Endothelial cell of umbilical vein (primary cell): ENCODE results near the gene SFR1. TPM values are rescaled to one million over a fixed set of nuclear protein-coding genes. Genes with fewer than 3 reads are reported as not detected.

Experiments
- BruUV-seq: library from RNA; stranded (reverse); fragments of 400-500 nt; replicated peaks from 2 replicates; lab custom pipeline; 2021; lab: Mats Ljungman, UMichigan
- CTCF ChIA-PET: fragments of 300-600, 350-600 bp; sonication (Branson Sonifier 250); formaldehyde crosslinking; loops from one replicate; lab custom pipeline; 2021; ENCODE audit warnings: antibody characterized with exemption, inconsistent platforms; lab: Charles Lee
- POLR2A ChIA-PET: fragments of 300-600, 350-600 bp; sonication (Branson Sonifier 250); formaldehyde crosslinking; loops from one replicate; lab custom pipeline; 2021; ENCODE audit warnings: antibody characterized with exemption, inconsistent platforms; lab: Charles Lee
- DNase-seq: peaks from one replicate; pipeline ENCODE4 v3.0.0-alpha.2; 2011; ENCODE audit warnings: low read depth, low spot score
- FAIRE-seq: peaks from 2 replicates; lab custom pipeline; 2011; peaks lifted over from hg19 to GRCh38; lab: Jason Lieb, UNC
- H2AFZ ChIP-seq: 2 replicates; pipeline ENCODE4 v1.6.0; 2012; ENCODE audit warnings: low read depth, low read length, control low read depth, inconsistent platforms
- H3K27ac ChIP-seq: 2 replicates; pipeline ENCODE4 v1.5.1; 2011; ENCODE audit warnings: low read depth, mild to moderate bottlenecking, control low read depth, low read length, moderate library complexity; ENCODE audit not compliant: insufficient read depth
- H3K27me3 ChIP-seq, 2 experiments: 2 replicates each; pipeline versions ENCODE4 v1.6.0 to v1.6.1; 2011; ENCODE audit warnings: low read length in 2 of 2, mixed read lengths in 1 of 2; ENCODE audit not compliant: control insufficient read depth in 2 of 2, insufficient read depth in 2 of 2
- H3K36me3 ChIP-seq, 2 experiments: 2 replicates in 1 of 2; 3 replicates in 1 of 2; pipeline ENCODE4 v1.5.1; 2011; ENCODE audit warnings: low read length in 2 of 2, mild to moderate bottlenecking in 1 of 2, moderate library complexity in 1 of 2; ENCODE audit not compliant: control insufficient read depth in 2 of 2, insufficient read depth in 2 of 2; ENCODE audit errors: extremely low read depth in 1 of 2
- H3K4me1 ChIP-seq: 3 replicates; pipeline ENCODE4 v1.5.1; 2011; ENCODE audit warnings: mild to moderate bottlenecking, low read length; ENCODE audit not compliant: control insufficient read depth, insufficient read depth; ENCODE audit errors: extremely low read depth
- H3K4me2 ChIP-seq: 2 replicates; pipeline ENCODE4 v1.6.1; 2011; ENCODE audit warnings: low read length, control low read depth, mixed read lengths; ENCODE audit not compliant: insufficient read depth
- H3K4me3 ChIP-seq, 3 experiments: fragments of 200-600 bp in 1 of 3; sonication (generic), shearing (Covaris generic) in 1 of 3; replicated peaks in 1 of 3; 2 replicates each; pipeline ENCODE4 v1.5.1; 2011 to 2016; ENCODE audit warnings: control low read depth in 3 of 3, low read length in 3 of 3, mild to moderate bottlenecking in 2 of 3, inconsistent platforms in 1 of 3, low read depth in 1 of 3, moderate library complexity in 1 of 3; ENCODE audit not compliant: insufficient read depth in 1 of 3
- H3K79me2 ChIP-seq: 2 replicates; pipeline ENCODE4 v1.6.0; 2012; ENCODE audit warnings: low read length, inconsistent platforms; ENCODE audit not compliant: control insufficient read depth, insufficient read depth
- H3K9ac ChIP-seq: replicated peaks from 2 replicates; pipeline ENCODE3; 2011; ENCODE audit warnings: low read length, control low read depth; ENCODE audit not compliant: insufficient read depth; ENCODE audit errors: extremely low read depth
- H3K9me1 ChIP-seq: replicated peaks from 3 replicates; pipeline ENCODE4 v1.6.0; 2011; ENCODE audit warnings: mild to moderate bottlenecking, low read length; ENCODE audit not compliant: control insufficient read depth, insufficient read depth; ENCODE audit errors: extremely low read depth
- H3K9me3 ChIP-seq: replicated peaks from 2 replicates; pipeline ENCODE4 v1.5.1; 2012; ENCODE audit warnings: low read length, inconsistent platforms; ENCODE audit not compliant: control insufficient read depth, insufficient read depth
- H4K20me1 ChIP-seq: replicated peaks from 2 replicates; pipeline ENCODE3; 2011; ENCODE audit warnings: mild to moderate bottlenecking, low read length; ENCODE audit not compliant: control insufficient read depth, insufficient read depth; ENCODE audit errors: extremely low read depth
- EZH2 ChIP-seq: IDR thresholded peaks from 2 replicates; pipeline ENCODE4 v1.6.1; 2012; ENCODE audit warnings: borderline replicate concordance, low read depth, mild to moderate bottlenecking, moderate library complexity, low read length, inconsistent platforms; ENCODE audit not compliant: severe bottlenecking
- FOS ChIP-seq: IDR thresholded peaks from 2 replicates; pipeline ENCODE4 v1.6.1; 2011; ENCODE audit warnings: mild to moderate bottlenecking, low read length, moderate library complexity, borderline replicate concordance; ENCODE audit not compliant: insufficient read depth
- GATA2 ChIP-seq: IDR thresholded peaks from 2 replicates; pipeline ENCODE4 v1.7.0; 2011; ENCODE audit warnings: low read depth, mild to moderate bottlenecking, moderate library complexity, mixed read lengths, low read length; ENCODE audit not compliant: insufficient read length, insufficient read depth
- JUN ChIP-seq: IDR thresholded peaks from 2 replicates; pipeline ENCODE4 v1.6.1; 2011; ENCODE audit warnings: borderline replicate concordance, low read depth; ENCODE audit not compliant: insufficient read length, insufficient read depth
- MYC ChIP-seq: IDR thresholded peaks from one replicate; pipeline ENCODE4 v1.6.1; 2011; ENCODE audit warnings: mild to moderate bottlenecking, low read depth, low read length
- POLR2A ChIP-seq: IDR thresholded peaks from 2 replicates; pipeline ENCODE4 v1.6.1; 2012; ENCODE audit warnings: low read depth, mild to moderate bottlenecking, control low read depth, low read length
- POLR2AphosphoS5 ChIP-seq: IDR thresholded peaks from 2 replicates; pipeline ENCODE4 v1.6.1; 2012; ENCODE audit warnings: low read depth, mild to moderate bottlenecking, control low read depth, low read length, moderate library complexity; ENCODE audit not compliant: insufficient read depth
- dilution Hi-C: fragments of 300-500 bp; cut with MboI; formaldehyde crosslinking; loops from one replicate; pipeline ENCODE4 v1.15.0; 2019; ENCODE audit warnings: low sequenced_read_pairs; ENCODE audit not compliant: extremely low pct_ligation_motif_present
- intact Hi-C: fragments of 100-400 bp; cut with micrococcal nuclease; formaldehyde crosslinking; loops from one replicate; pipeline ENCODE4 v1.10.0; 2022
- polyA plus RNA-seq, 4 experiments: library from polyadenylated mRNA; depleted of rRNA in 3 of 4; stranded (reverse) in 3 of 4; unstranded in 1 of 4; fragments of >200 nt; gene quantifications; 2 replicates each; pipeline versions ENCODE4 v1.2.1 to v1.2.3, GENCODE V29; 2011 to 2012; ENCODE audit warnings: missing spikeins in 1 of 4
- total RNA-seq: library from RNA; stranded (reverse); gene quantifications from 2 replicates; pipeline ENCODE4 v1.2.3, GENCODE V29; 2021
- TF ChIP-seq, protein P1 (sequence below): IDR thresholded peaks from 2 replicates; pipeline ENCODE4 v1.6.1; 2011; ENCODE audit not compliant: insufficient read depth, insufficient read length
- TF ChIP-seq, protein P2 (sequence below), 2 donors: IDR thresholded peaks; 1 replicate in 1 of 2; 2 replicates in 1 of 2; pipeline ENCODE4 v1.5.1; 2011; ENCODE audit warnings: low read length in 2 of 2, mild to moderate bottlenecking in 2 of 2, moderate library complexity in 2 of 2, control low read depth in 1 of 2, inconsistent platforms in 1 of 2, low read depth in 1 of 2; ENCODE audit not compliant: insufficient read depth in 1 of 2; ENCODE audit errors: extremely low read depth in 1 of 2

SFR1 gene
- total and polyA plus RNA-seq, 2 donors (not counting 3 experiments of a cell fraction or from before 2014, with no cell fraction given): 3.6 to 8.9 TPM

DNA sequence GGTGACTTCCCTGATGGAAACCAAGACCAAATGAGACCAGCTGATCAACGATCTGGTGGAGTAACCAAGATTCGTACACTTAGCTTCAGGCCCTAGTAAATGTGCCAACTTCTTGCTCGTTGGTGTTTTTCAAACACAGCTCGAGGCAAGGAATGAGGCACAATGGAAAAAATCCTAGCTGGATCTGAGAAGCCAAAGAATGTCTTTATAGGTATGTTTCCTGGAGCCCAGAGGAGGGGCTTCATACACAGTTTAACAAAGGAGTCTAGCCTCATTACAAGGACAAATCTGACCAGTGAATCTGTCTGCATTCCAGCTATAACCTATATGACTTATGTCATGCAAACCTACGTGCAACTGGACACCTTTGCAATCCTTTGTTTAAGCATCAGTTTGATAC is 40.0 kb upstream of the SFR1 start:
- ChIA-PET POLR2A (no interaction called here), CTCF (interaction anchor here (0.8 to 4.4 kb wide), 7 partner anchors 10 to 194 kb away, joined by 3 to 34 read pairs (median 12); partner anchors contain the start of gene SFR1)
- Histone ChIP-seq H3K27ac (no peak overlapping the region), H3K9me3 (no peaks in the 10 kb centered on the region), H3K4me1 (peaks cover 9% of the 10 kb centered on the region), H3K9me1 (no peaks in the 10 kb centered on the region), H3K27me3 (no peaks in the 10 kb centered on the region), H3K4me3 (no peak overlapping the region), H3K9ac (no peak overlapping the region), H3K36me3 (no peaks in the 10 kb centered on the region), H3K79me2 (no peaks in the 10 kb centered on the region), H2AFZ (no peak overlapping the region), H3K4me2 (no peak overlapping the region), H4K20me1 (no peaks in the 10 kb centered on the region)
- DNase-seq: no peak
- no peak for TF ChIP-seq POLR2AphosphoS5
- no TSS peak for BruUV-seq
- no peak for FAIRE-seq
- dilution Hi-C loops: no loop called here
- intact Hi-C loops: loop anchor here (2.0 kb wide), 1 partner anchor 99 kb away; no protein-coding TSS in a partner anchor

DNA sequence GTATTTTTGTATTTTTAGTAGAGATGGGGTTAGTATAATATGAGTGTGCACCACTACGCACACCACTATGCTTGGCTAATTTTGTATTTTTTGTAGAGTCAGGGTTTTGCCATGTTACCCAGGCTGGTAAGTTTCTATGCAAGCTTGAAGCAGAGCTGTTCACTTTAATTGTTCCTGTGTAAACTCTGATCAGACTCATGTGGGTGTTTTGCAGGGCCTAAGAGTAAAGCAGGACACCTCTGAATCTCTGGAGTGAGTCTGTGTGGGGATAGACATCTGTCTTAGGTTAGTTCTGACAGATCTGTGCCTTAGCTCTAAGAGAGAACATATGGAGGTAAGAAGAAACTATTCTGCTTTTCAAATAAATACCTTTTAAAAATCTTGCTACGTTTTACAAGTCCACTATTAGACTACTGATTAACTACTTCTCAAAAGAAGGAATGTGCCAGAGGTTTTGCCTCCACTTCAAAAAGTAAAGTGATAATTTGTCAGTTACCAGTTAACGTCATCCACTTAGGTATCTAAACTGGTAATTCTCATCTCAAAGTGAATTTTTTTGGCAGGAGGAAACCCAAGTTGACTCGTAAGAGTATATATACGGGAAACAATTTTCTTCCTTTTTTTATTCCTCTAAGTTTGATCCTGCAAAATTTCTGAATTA is 37.4 kb upstream of the SFR1 start:
- Histone ChIP-seq H3K9me1 (no peaks in the 10 kb centered on the region), H4K20me1 (no peaks in the 10 kb centered on the region), H3K4me3 (no peak overlapping the region), H3K9ac (no peak overlapping the region), H3K36me3 (no peaks in the 10 kb centered on the region), H3K27me3 (no peaks in the 10 kb centered on the region), H3K4me2 (no peak overlapping the region), H3K4me1 (no peaks in the 10 kb centered on the region), H3K9me3 (no peaks in the 10 kb centered on the region), H3K27ac (no peak overlapping the region), H3K79me2 (no peaks in the 10 kb centered on the region), H2AFZ (no peak overlapping the region)
- DNase-seq (no peak), FAIRE-seq (no peak)
- BruUV-seq: no TSS peak
- POLR2A ChIA-PET: no interaction called here
- dilution Hi-C loops (no loop called here), intact Hi-C loops (no loop called here)
- no peak for TF ChIP-seq GATA2
- TF ChIP-seq JUN: no peak
- TF ChIP-seq EZH2: no peak
- TF ChIP-seq, protein P1, sequence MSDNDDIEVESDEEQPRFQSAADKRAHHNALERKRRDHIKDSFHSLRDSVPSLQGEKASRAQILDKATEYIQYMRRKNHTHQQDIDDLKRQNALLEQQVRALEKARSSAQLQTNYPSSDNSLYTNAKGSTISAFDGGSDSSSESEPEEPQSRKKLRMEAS: no peak
- TF ChIP-seq MYC: no peak
- TF ChIP-seq, protein P2, sequence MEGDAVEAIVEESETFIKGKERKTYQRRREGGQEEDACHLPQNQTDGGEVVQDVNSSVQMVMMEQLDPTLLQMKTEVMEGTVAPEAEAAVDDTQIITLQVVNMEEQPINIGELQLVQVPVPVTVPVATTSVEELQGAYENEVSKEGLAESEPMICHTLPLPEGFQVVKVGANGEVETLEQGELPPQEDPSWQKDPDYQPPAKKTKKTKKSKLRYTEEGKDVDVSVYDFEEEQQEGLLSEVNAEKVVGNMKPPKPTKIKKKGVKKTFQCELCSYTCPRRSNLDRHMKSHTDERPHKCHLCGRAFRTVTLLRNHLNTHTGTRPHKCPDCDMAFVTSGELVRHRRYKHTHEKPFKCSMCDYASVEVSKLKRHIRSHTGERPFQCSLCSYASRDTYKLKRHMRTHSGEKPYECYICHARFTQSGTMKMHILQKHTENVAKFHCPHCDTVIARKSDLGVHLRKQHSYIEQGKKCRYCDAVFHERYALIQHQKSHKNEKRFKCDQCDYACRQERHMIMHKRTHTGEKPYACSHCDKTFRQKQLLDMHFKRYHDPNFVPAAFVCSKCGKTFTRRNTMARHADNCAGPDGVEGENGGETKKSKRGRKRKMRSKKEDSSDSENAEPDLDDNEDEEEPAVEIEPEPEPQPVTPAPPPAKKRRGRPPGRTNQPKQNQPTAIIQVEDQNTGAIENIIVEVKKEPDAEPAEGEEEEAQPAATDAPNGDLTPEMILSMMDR (IDR thresholded peaks at IDR 0.05; ENCODE audit: extremely low read depth in 1 of 2, insufficient read depth in 1 of 2, low read depth in 1 of 2, low read length in 2 of 2): no peak
- no peak for TF ChIP-seq POLR2A
- TF ChIP-seq FOS: no peak
- TF ChIP-seq POLR2AphosphoS5: no peak
- CTCF ChIA-PET: interaction anchor here (1.0 to 4.4 kb wide), 2 partner anchors 15 to 38 kb away, joined by 3 to 34 read pairs; partner anchors contain the start of gene SFR1
